Lower lobe of right lung (tissue), 2 donors: ENCODE measurements around the gene AMOTL2. TPM values are rescaled to one million over a fixed set of nuclear protein-coding genes. Genes with fewer than 3 reads are reported as not detected.

ENCODE experiments used
- ATAC-seq, 2 donors: fragments of 200-7000 bp; cut with Tn5 transposase; one replicate each; pipeline ENCODE4 v1.9.1; 2020 to 2022; ENCODE audit warnings: mild to moderate bottlenecking in 2 of 2, moderate library complexity in 2 of 2
- DNase-seq: peaks from one replicate; pipeline ENCODE4 v3.0.0-alpha.2; 2020
- H3K27ac ChIP-seq: fragments of 200-600 bp; one replicate; pipeline ENCODE4 v1.8.0; 2022
- H3K27me3 ChIP-seq: fragments of 200-600 bp; one replicate; pipeline ENCODE4 v1.8.0; 2022; ENCODE audit warnings: low read depth
- H3K36me3 ChIP-seq: fragments of 200-600 bp; one replicate; pipeline ENCODE4 v1.8.0; 2022; ENCODE audit warnings: mild to moderate bottlenecking
- H3K4me1 ChIP-seq: fragments of 200-600 bp; one replicate; pipeline ENCODE4 v1.8.0; 2022
- H3K4me3 ChIP-seq: fragments of 200-600 bp; one replicate; pipeline ENCODE4 v1.8.0; 2022; ENCODE audit warnings: mild to moderate bottlenecking
- H3K9me3 ChIP-seq: fragments of 200-600 bp; one replicate; pipeline ENCODE4 v1.8.0; 2022
- CTCF ChIP-seq: fragments of 200-600 bp; IDR thresholded peaks from one replicate; pipeline ENCODE4 v1.8.0; 2022; ENCODE audit warnings: antibody characterized with exemption, mild to moderate bottlenecking
- intact Hi-C: fragments of 100-400 bp; cut with DNase I; formaldehyde crosslinking; loops from one replicate; pipeline ENCODE4 v1.11.0; 2022
- total RNA-seq: library from RNA; stranded (reverse); fragmentation: NEBNext Ultra II Directional; extraction: Animal tissue kit (Norgen Biotek cat#: 25700); gene quantifications from one replicate; pipeline ENCODE4 v1.2.1, GENCODE V29; 2021
- donor health status: DM: no; HTN: yes; CAD: no; lungs with severe emphysema.

Gene AMOTL2
- total RNA-seq, 1 donor from 2014 or later, result 77.8 TPM

- Histone ChIP-seq H3K36me3 (no peaks in the 10 kb centered on the region), H3K9me3 (no peaks in the 10 kb centered on the region), H3K27ac (no peak overlapping the region), H3K27me3 (no peaks in the 10 kb centered on the region), H3K4me3 (no peak overlapping the region), H3K4me1 (peaks cover 14% of the 10 kb centered on the region)
- intact Hi-C loops, result no loop called here
- DNase-seq, result no peak
- ATAC-seq, result no peak
- TF ChIP-seq CTCF, result no peak
These were observed 53.5 kb downstream of the AMOTL2 start for GRCh38 chr3:134320749-134321148.

- H3K36me3 ChIP-seq, result no peaks in the 10 kb centered on the region
- H3K27ac ChIP-seq, result no peak overlapping the region
- H3K4me3 ChIP-seq, result no peak overlapping the region
- no peaks in the 10 kb centered on the region for H3K27me3 ChIP-seq
- ATAC-seq, result no peak
- peaks cover 17% of the 10 kb centered on the region for H3K4me1 ChIP-seq
- no peak for DNase-seq
- TF ChIP-seq CTCF, result no peak
- intact Hi-C loops, result loop anchor here (10.0 kb wide), 1 partner anchor 45 kb away; no protein-coding TSS in a partner anchor
- H3K9me3 ChIP-seq, result no peaks in the 10 kb centered on the region
These were observed 54.3 kb downstream of the AMOTL2 start for GRCh38 chr3:134319931-134320330.

- Histone ChIP-seq H3K27me3 (no peaks in the 10 kb centered on the region), H3K36me3 (no peaks in the 10 kb centered on the region), H3K4me3 (no peak overlapping the region), H3K9me3 (no peaks in the 10 kb centered on the region), H3K27ac (no peak overlapping the region), H3K4me1 (peaks cover 32% of the 10 kb centered on the region)
- intact Hi-C loops, result loop anchor here (10.0 kb wide), 1 partner anchor 47 kb away; no protein-coding TSS in a partner anchor
- DNase-seq, result no peak
- no peak for ATAC-seq
- TF ChIP-seq CTCF, result no peak
These were observed 56.1 kb downstream of the AMOTL2 start for GRCh38 chr3:134318166-134318565.

- Histone ChIP-seq H3K4me1 (peaks cover 39% of the 10 kb centered on the region), H3K4me3 (no peak overlapping the region), H3K9me3 (no peaks in the 10 kb centered on the region), H3K27ac (no peak overlapping the region), H3K36me3 (no peaks in the 10 kb centered on the region), H3K27me3 (peaks cover 3% of the 10 kb centered on the region)
- DNase-seq (no peak), ATAC-seq (no peak)
- no peak for TF ChIP-seq CTCF
- intact Hi-C loops, result loop anchor here (10.0 kb wide), 1 partner anchor 47 kb away; no protein-coding TSS in a partner anchor
These were observed 56.9 kb downstream of the AMOTL2 start for GRCh38 chr3:134317106-134317947.

GRCh38 chr3:134315286-134316106 lies 58.8 kb downstream of the AMOTL2 start:
- Histone ChIP-seq H3K4me1 (peaks cover 57% of the 10 kb centered on the region), H3K4me3 (no peak overlapping the region), H3K27me3 (peaks cover 3% of the 10 kb centered on the region), H3K27ac (peak overlapping the region; percentile 96), H3K9me3 (no peaks in the 10 kb centered on the region), H3K36me3 (no peaks in the 10 kb centered on the region)
- no peak for TF ChIP-seq CTCF
- ATAC-seq (no peak), DNase-seq (no peak)
- intact Hi-C loops, result loop anchor here (10.0 kb wide), 1 partner anchor 49 kb away; no protein-coding TSS in a partner anchor
